ENCODE measurements around the gene KCNMA1.

KCNMA1 gene

DNA sequence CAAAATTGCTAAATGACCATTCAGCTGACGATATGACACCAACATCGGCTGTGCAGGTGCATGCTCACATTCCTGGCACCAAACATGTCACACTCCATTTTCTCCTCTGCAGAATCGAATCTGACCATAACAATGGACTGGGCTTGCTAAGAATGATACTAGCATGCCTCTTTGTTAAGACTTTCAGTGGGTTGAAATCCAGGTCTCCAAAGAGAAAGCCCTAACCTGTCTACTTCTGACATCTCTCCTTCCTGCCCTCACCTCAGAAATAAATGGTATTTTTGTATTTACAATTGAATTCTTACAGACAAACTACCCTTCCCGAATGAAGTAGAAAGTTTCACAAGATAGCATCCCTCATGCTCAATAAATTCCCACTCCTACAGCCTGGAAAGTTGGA, 373.9 kb downstream of the KCNMA1 start:
- Histone ChIP-seq H3K36me3 (ENCODE audit: control insufficient read depth, insufficient read depth, low read length) (no peaks in the 10 kb centered on the region), H2AK5ac (ENCODE audit: low read length) (no peak overlapping the region), H3K23ac (ENCODE audit: low read length) (no peak overlapping the region), H2BK120ac (ENCODE audit: low read depth, low read length) (no peak overlapping the region), H2BK15ac (replicated peaks; ENCODE audit: low read depth) (no peak overlapping the region), H3K9ac (ENCODE audit: low read length) (no peak overlapping the region), H3K4ac (ENCODE audit: low read depth, low read length) (no peak overlapping the region), H3K79me1 (ENCODE audit: low read length) (no peaks in the 10 kb centered on the region), H3K18ac (ENCODE audit: low read length) (no peak overlapping the region), H4K5ac (ENCODE audit: low read length) (no peak overlapping the region), H3K4me3 (ENCODE audit: low read length) (no peak overlapping the region), H2BK5ac (ENCODE audit: low read length) (no peak overlapping the region), H3K27ac (ENCODE audit: low read depth, low read length) (no peak overlapping the region), H3K56ac (ENCODE audit: low read length) (no peak overlapping the region), H3K79me2 (ENCODE audit: control insufficient read depth, insufficient read depth, low read length) (no peaks in the 10 kb centered on the region), H4K8ac (ENCODE audit: low read depth, low read length) (no peak overlapping the region), H3K4me1 (ENCODE audit: control insufficient read depth, low read depth, low read length) (no peaks in the 10 kb centered on the region), H3K4me2 (ENCODE audit: low read length) (no peak overlapping the region), H3K27me3 (ENCODE audit: insufficient read depth, low read length, poor library complexity) (no peaks in the 10 kb centered on the region)
- whole genome bisulfite sequencing (ENCODE audit: extremely low coverage, insufficient coverage, low lambda C conversion rate), result no CpG with 5 or more reads among the region's 4 CpGs
- no peak for DNase-seq

DNA sequence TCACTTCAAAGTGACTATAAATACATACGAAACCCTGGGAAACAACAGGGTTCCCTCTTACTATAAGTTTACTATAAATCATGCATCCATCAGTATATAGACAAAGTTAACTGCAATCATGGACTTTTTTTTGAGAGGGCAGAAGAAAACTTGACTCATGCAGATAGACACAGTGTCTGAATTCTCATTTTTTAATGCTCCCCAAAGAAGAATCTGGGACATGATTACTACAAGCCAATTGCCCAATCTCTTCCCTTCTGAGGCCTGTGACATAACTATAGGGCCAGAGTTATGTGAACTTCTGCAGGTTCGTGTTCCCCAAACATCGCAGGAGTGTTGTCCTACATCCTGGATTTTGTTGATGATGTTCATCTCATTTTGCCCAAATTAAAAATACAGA, 376.5 kb downstream of the KCNMA1 start:
- no peaks in the 10 kb centered on the region for H3K79me1 ChIP-seq (ENCODE audit: low read length)
- H3K27me3 ChIP-seq (ENCODE audit: insufficient read depth, low read length, poor library complexity), result no peaks in the 10 kb centered on the region
- H3K18ac ChIP-seq (ENCODE audit: low read length), result no peak overlapping the region
- H4K5ac ChIP-seq (ENCODE audit: low read length), result no peak overlapping the region
- H3K4me1 ChIP-seq (ENCODE audit: control insufficient read depth, low read depth, low read length), result no peaks in the 10 kb centered on the region
- no peak overlapping the region for H3K23ac ChIP-seq (ENCODE audit: low read length)
- H3K36me3 ChIP-seq (ENCODE audit: control insufficient read depth, insufficient read depth, low read length), result no peaks in the 10 kb centered on the region
- no peaks in the 10 kb centered on the region for H3K79me2 ChIP-seq (ENCODE audit: control insufficient read depth, insufficient read depth, low read length)
- no peak overlapping the region for H2AK5ac ChIP-seq (ENCODE audit: low read length)
- no peak overlapping the region for H2BK15ac ChIP-seq (replicated peaks; ENCODE audit: low read depth)
- no peak overlapping the region for H3K56ac ChIP-seq (ENCODE audit: low read length)
- no peak overlapping the region for H4K8ac ChIP-seq (ENCODE audit: low read depth, low read length)
- no peak overlapping the region for H2BK5ac ChIP-seq (ENCODE audit: low read length)
- DNase-seq, result no peak
- H3K4ac ChIP-seq (ENCODE audit: low read depth, low read length), result no peak overlapping the region
- no peak overlapping the region for H3K27ac ChIP-seq (ENCODE audit: low read depth, low read length)
- H3K4me2 ChIP-seq (ENCODE audit: low read length), result no peak overlapping the region
- no peak overlapping the region for H2BK120ac ChIP-seq (ENCODE audit: low read depth, low read length)
- H3K4me3 ChIP-seq (ENCODE audit: low read length), result no peak overlapping the region
- WGBS (ENCODE audit: extremely low coverage, insufficient coverage, low lambda C conversion rate), result no CpG with 5 or more reads among the region's 3 CpGs
- no peak overlapping the region for H3K9ac ChIP-seq (ENCODE audit: low read length)

DNA sequence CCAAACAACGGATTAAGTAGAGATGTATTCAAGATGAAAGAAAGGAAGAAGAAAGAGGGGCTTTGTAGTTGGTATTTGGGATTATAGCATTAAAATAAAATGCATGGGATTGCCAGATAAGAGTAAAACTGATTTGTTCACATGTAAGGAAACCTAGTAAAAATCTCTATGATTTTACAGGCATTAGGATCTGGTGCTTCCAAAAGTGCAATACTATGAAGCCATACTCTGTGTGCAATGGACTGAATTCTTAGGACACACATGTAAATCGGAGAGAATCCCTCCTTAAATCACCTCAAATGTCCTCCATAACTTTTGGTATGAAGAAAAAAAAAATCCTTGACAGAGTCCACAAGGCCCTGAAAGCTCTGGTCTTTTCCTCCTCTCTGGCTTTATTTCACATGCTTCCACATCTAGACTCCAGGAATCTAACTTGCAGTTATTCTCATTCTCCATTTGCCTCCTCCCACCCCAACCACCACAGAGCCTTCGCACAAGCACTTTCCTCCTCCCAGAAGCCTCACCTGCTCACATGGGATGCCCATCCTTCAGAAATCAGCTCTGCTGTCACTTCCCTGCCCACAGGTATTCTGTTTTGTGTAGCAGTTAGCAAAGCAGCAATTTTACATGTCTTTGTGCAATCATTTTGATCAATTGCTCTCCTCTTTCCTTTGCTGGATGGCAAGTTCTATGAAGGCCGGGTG, 378.3 kb downstream of the KCNMA1 start:
- Histone ChIP-seq H3K56ac (ENCODE audit: low read length) (no peak overlapping the region), H4K8ac (ENCODE audit: low read depth, low read length) (no peak overlapping the region), H3K79me2 (ENCODE audit: control insufficient read depth, insufficient read depth, low read length) (no peaks in the 10 kb centered on the region), H2BK5ac (ENCODE audit: low read length) (no peak overlapping the region), H2AK5ac (ENCODE audit: low read length) (no peak overlapping the region), H3K9ac (ENCODE audit: low read length) (no peak overlapping the region), H3K4ac (ENCODE audit: low read depth, low read length) (no peak overlapping the region), H3K23ac (ENCODE audit: low read length) (no peak overlapping the region), H3K79me1 (ENCODE audit: low read length) (no peaks in the 10 kb centered on the region), H3K4me3 (ENCODE audit: low read length) (no peak overlapping the region), H2BK120ac (ENCODE audit: low read depth, low read length) (no peak overlapping the region), H3K18ac (ENCODE audit: low read length) (no peak overlapping the region), H3K27me3 (ENCODE audit: insufficient read depth, low read length, poor library complexity) (no peaks in the 10 kb centered on the region), H3K36me3 (ENCODE audit: control insufficient read depth, insufficient read depth, low read length) (no peaks in the 10 kb centered on the region), H4K5ac (ENCODE audit: low read length) (no peak overlapping the region), H3K27ac (ENCODE audit: low read depth, low read length) (no peak overlapping the region), H3K4me2 (ENCODE audit: low read length) (no peak overlapping the region), H3K4me1 (ENCODE audit: control insufficient read depth, low read depth, low read length) (no peaks in the 10 kb centered on the region), H2BK15ac (replicated peaks; ENCODE audit: low read depth) (no peak overlapping the region)
- no peak for DNase-seq
- WGBS (ENCODE audit: extremely low coverage, insufficient coverage, low lambda C conversion rate), result no CpG with 5 or more reads among the region's 4 CpGs

DNA sequence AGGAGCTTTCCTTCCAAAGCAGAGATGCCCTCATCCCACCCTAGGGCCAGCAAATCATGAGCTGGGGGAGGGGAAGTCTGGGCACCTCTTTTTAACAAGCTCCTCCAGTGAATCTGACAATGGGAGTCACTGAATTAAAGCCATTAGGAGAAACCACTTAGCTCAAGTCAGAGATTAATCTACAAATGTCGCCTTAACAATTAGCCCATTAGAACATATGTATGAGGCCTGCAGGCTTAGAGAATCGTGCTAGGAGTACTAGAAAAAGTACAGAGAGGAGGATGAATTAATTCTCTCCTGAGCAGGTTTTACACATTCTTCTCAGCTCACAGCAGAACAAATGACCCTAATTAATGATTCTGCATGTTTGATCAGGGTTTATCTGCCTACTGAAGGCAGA, 381.3 kb downstream of the KCNMA1 start:
- no peak for DNase-seq
- Histone ChIP-seq H3K36me3 (ENCODE audit: control insufficient read depth, insufficient read depth, low read length) (no peaks in the 10 kb centered on the region), H2AK5ac (ENCODE audit: low read length) (no peak overlapping the region), H3K4me2 (ENCODE audit: low read length) (no peak overlapping the region), H3K79me2 (ENCODE audit: control insufficient read depth, insufficient read depth, low read length) (no peaks in the 10 kb centered on the region), H4K8ac (ENCODE audit: low read depth, low read length) (no peak overlapping the region), H3K27ac (ENCODE audit: low read depth, low read length) (no peak overlapping the region), H3K9ac (ENCODE audit: low read length) (no peak overlapping the region), H3K56ac (ENCODE audit: low read length) (no peak overlapping the region), H3K23ac (ENCODE audit: low read length) (no peak overlapping the region), H2BK15ac (replicated peaks; ENCODE audit: low read depth) (no peak overlapping the region), H3K4ac (ENCODE audit: low read depth, low read length) (no peak overlapping the region), H4K5ac (ENCODE audit: low read length) (no peak overlapping the region), H2BK5ac (ENCODE audit: low read length) (no peak overlapping the region), H3K18ac (ENCODE audit: low read length) (no peak overlapping the region), H3K79me1 (ENCODE audit: low read length) (no peaks in the 10 kb centered on the region), H2BK120ac (ENCODE audit: low read depth, low read length) (no peak overlapping the region), H3K4me3 (ENCODE audit: low read length) (no peak overlapping the region), H3K27me3 (ENCODE audit: insufficient read depth, low read length, poor library complexity) (no peaks in the 10 kb centered on the region), H3K4me1 (ENCODE audit: control insufficient read depth, low read depth, low read length) (no peaks in the 10 kb centered on the region)
- no CpG with 5 or more reads among the region's 2 CpGs for WGBS (ENCODE audit: extremely low coverage, insufficient coverage, low lambda C conversion rate)

DNA sequence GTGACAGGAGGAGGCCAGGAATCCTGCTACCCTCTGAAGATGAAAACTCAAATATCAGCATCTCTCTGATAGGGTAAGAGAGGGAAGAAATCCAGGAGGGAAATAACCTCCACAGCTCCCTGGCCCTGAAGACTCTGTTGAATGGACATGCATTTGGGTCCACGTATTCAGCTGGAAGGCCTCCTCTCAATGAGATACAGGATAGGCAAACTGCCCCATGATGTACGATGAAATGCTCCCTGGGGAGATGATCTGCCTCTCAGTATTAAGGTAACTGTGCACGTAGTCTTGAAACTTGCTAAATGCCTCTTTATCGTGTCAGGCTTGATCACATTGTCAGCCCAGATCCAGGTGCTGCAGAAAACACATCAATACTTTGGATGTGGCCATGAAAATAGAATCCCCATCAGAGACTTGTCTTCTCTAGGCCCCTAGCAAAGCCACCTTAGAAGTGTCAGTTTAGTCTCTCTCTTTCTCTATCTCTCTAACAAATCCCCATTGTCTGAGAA, 384.0 kb downstream of the KCNMA1 start:
- Histone ChIP-seq H3K4ac (ENCODE audit: low read depth, low read length) (no peak overlapping the region), H4K8ac (ENCODE audit: low read depth, low read length) (no peak overlapping the region), H2AK5ac (ENCODE audit: low read length) (no peak overlapping the region), H3K27ac (ENCODE audit: low read depth, low read length) (no peak overlapping the region), H3K79me1 (ENCODE audit: low read length) (no peaks in the 10 kb centered on the region), H3K4me3 (ENCODE audit: low read length) (no peak overlapping the region), H3K36me3 (ENCODE audit: control insufficient read depth, insufficient read depth, low read length) (no peaks in the 10 kb centered on the region), H3K56ac (ENCODE audit: low read length) (no peak overlapping the region), H3K27me3 (ENCODE audit: insufficient read depth, low read length, poor library complexity) (no peaks in the 10 kb centered on the region), H3K23ac (ENCODE audit: low read length) (no peak overlapping the region), H2BK5ac (ENCODE audit: low read length) (no peak overlapping the region), H3K9ac (ENCODE audit: low read length) (no peak overlapping the region), H3K79me2 (ENCODE audit: control insufficient read depth, insufficient read depth, low read length) (no peaks in the 10 kb centered on the region), H4K5ac (ENCODE audit: low read length) (no peak overlapping the region), H2BK120ac (ENCODE audit: low read depth, low read length) (no peak overlapping the region), H2BK15ac (replicated peaks; ENCODE audit: low read depth) (no peak overlapping the region), H3K4me2 (ENCODE audit: low read length) (no peak overlapping the region), H3K18ac (ENCODE audit: low read length) (no peak overlapping the region), H3K4me1 (ENCODE audit: control insufficient read depth, low read depth, low read length) (no peaks in the 10 kb centered on the region)
- DNase-seq, result no peak
- no CpG with 5 or more reads among the region's 4 CpGs for WGBS (ENCODE audit: extremely low coverage, insufficient coverage, low lambda C conversion rate)

DNA sequence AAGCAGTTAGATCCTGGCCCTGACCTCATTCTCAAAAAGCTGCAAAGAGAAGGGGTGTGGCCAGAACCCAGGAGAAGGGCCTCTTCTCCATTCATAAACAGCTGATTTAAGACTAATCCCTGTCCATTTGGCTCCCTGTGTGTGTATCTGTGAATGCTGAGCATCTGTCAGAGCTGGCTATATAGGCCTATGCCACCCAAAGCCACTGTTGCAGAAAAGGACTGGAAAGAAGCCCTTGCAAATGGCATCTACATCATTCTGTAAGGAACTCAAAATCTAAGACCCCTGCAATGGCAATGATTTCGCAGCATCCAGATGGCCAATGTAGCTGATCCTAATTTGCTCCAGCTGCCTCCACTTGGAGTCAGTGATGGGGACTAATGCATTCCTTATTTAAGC, 384.5 kb downstream of the KCNMA1 start:
- no peak overlapping the region for H3K18ac ChIP-seq (ENCODE audit: low read length)
- H3K4ac ChIP-seq (ENCODE audit: low read depth, low read length), result no peak overlapping the region
- no peak for DNase-seq
- H3K27ac ChIP-seq (ENCODE audit: low read depth, low read length), result no peak overlapping the region
- no CpG with 5 or more reads among the region's 1 CpG for WGBS (ENCODE audit: extremely low coverage, insufficient coverage, low lambda C conversion rate)
- H3K23ac ChIP-seq (ENCODE audit: low read length), result no peak overlapping the region
- no peak overlapping the region for H3K9ac ChIP-seq (ENCODE audit: low read length)
- H2BK120ac ChIP-seq (ENCODE audit: low read depth, low read length), result no peak overlapping the region
- no peaks in the 10 kb centered on the region for H3K79me2 ChIP-seq (ENCODE audit: control insufficient read depth, insufficient read depth, low read length)
- no peak overlapping the region for H2BK15ac ChIP-seq (replicated peaks; ENCODE audit: low read depth)
- H3K56ac ChIP-seq (ENCODE audit: low read length), result no peak overlapping the region
- no peaks in the 10 kb centered on the region for H3K79me1 ChIP-seq (ENCODE audit: low read length)
- no peak overlapping the region for H3K4me2 ChIP-seq (ENCODE audit: low read length)
- no peaks in the 10 kb centered on the region for H3K36me3 ChIP-seq (ENCODE audit: control insufficient read depth, insufficient read depth, low read length)
- no peak overlapping the region for H4K8ac ChIP-seq (ENCODE audit: low read depth, low read length)
- H3K27me3 ChIP-seq (ENCODE audit: insufficient read depth, low read length, poor library complexity), result no peaks in the 10 kb centered on the region
- H4K5ac ChIP-seq (ENCODE audit: low read length), result no peak overlapping the region
- H3K4me3 ChIP-seq (ENCODE audit: low read length), result no peak overlapping the region
- H3K4me1 ChIP-seq (ENCODE audit: control insufficient read depth, low read depth, low read length), result peaks cover 1% of the 10 kb centered on the region
- H2BK5ac ChIP-seq (ENCODE audit: low read length), result no peak overlapping the region
- no peak overlapping the region for H2AK5ac ChIP-seq (ENCODE audit: low read length)

All from mesendoderm (in vitro differentiated cells).